Head of caudate nucleus (tissue), 42 donors: ENCODE results near the gene ALDH1L2.
A peak's percentile ranks its signal among the peaks of the same experiment; 100 is the strongest.

ENCODE experiments used
- DNase-seq, 42 donors: peaks; one replicate each; pipeline versions ENCODE4 v3.0.0 to v3.0.0-alpha.2; 2020 to 2021; ENCODE audit warnings: mixed read lengths in 7 of 42
- intact Hi-C: fragments of 100-400 bp; cut with DNase I; formaldehyde crosslinking; loops from one replicate; pipeline ENCODE4 v1.15.0; 2022

ALDH1L2 gene

GRCh38 chr12:105090361-105090760, 6.1 kb upstream of the ALDH1L2 start:
- peak in 1 of 42 donors; percentile 8 for DNase-seq
- intact Hi-C loops = no loop called here

- intact Hi-C loops = no loop called here
- DNase-seq = no peak
These were observed 5.6 kb upstream of the ALDH1L2 start for GRCh38 chr12:105089817-105090216.

GRCh38 chr12:105085501-105085900, 1.2 kb upstream of the ALDH1L2 start:
- intact Hi-C loops = no loop called here

GRCh38 chr12:105083551-105084105, 630 bp downstream of the ALDH1L2 start:
- peak; percentile 19 to 86 (median 61) for DNase-seq
- intact Hi-C loops = no loop called here

More at GRCh38 chr12:105085501-105085900, 1.2 kb upstream of the ALDH1L2 start:
- DNase-seq = no peak

- DNase-seq = no peak
These were observed 1.2 kb downstream of the ALDH1L2 start for GRCh38 chr12:105083031-105083430.

GRCh38 chr12:105078712-105079570, 5.3 kb downstream of the ALDH1L2 start:
- intact Hi-C loops = no loop called here
- no peak for DNase-seq

More at GRCh38 chr12:105083031-105083430, 1.2 kb downstream of the ALDH1L2 start:
- intact Hi-C loops = no loop called here

- intact Hi-C loops = no loop called here
- no peak for DNase-seq
These were observed 6.8 kb downstream of the ALDH1L2 start for GRCh38 chr12:105077435-105077834.

GRCh38 chr12:105076913-105077312, 7.3 kb downstream of the ALDH1L2 start:
- intact Hi-C loops = no loop called here

GRCh38 chr12:105076098-105076497, 8.2 kb downstream of the ALDH1L2 start:
- intact Hi-C loops = no loop called here
- DNase-seq = no peak

More at GRCh38 chr12:105076913-105077312, 7.3 kb downstream of the ALDH1L2 start:
- DNase-seq = no peak

- DNase-seq = no peak
- intact Hi-C loops = no loop called here
These were observed 11.3 kb downstream of the ALDH1L2 start for GRCh38 chr12:105072888-105073488.

- DNase-seq = no peak
- intact Hi-C loops = no loop called here
These were observed 12.3 kb downstream of the ALDH1L2 start for GRCh38 chr12:105071981-105072380.

- intact Hi-C loops = no loop called here
- no peak for DNase-seq
These were observed 14.1 kb downstream of the ALDH1L2 start for GRCh38 chr12:105069936-105070702.

GRCh38 chr12:105067511-105068031, 16.7 kb downstream of the ALDH1L2 start:
- no peak for DNase-seq
- intact Hi-C loops = no loop called here

- no peak for DNase-seq
- intact Hi-C loops = no loop called here
These were observed 19.6 kb downstream of the ALDH1L2 start for GRCh38 chr12:105064564-105065178.

- no peak for DNase-seq
- intact Hi-C loops = no loop called here
These were observed 23.4 kb downstream of the ALDH1L2 start for GRCh38 chr12:105060715-105061378.

- DNase-seq = no peak
- intact Hi-C loops = loop anchor here (10.0 kb wide), 1 partner anchor 672 kb away; no protein-coding TSS in a partner anchor
These were observed 27.1 kb downstream of the ALDH1L2 start for GRCh38 chr12:105057174-105057573.

GRCh38 chr12:105053116-105053572, 31.1 kb downstream of the ALDH1L2 start:
- DNase-seq = peak; percentile 12 to 93 (median 78)
- intact Hi-C loops = loop anchor here (10.0 kb wide), 1 partner anchor 668 kb away; no protein-coding TSS in a partner anchor

- intact Hi-C loops = loop anchor here (10.0 kb wide), 1 partner anchor 667 kb away; no protein-coding TSS in a partner anchor
- no peak for DNase-seq
These were observed 32.3 kb downstream of the ALDH1L2 start for GRCh38 chr12:105051981-105052380.
